HCT116 (cell line): ENCODE measurements around the gene CEP41. TPM values are rescaled to one million over a fixed set of nuclear protein-coding genes. Genes with fewer than 3 reads are reported as not detected.

ENCODE experiments used
- CBX3 ChIP-seq: IDR thresholded peaks from 2 replicates; pipeline ENCODE4 v1.6.1; 2012; ENCODE audit warnings: low read depth
- MAX ChIP-seq: IDR thresholded peaks from 2 replicates; pipeline ENCODE4 v1.6.1; 2012
- POLR2AphosphoS5 ChIP-seq: IDR thresholded peaks from 2 replicates; pipeline ENCODE4 v1.6.1; 2011; ENCODE audit warnings: mild to moderate bottlenecking, low read depth, low read length, moderate library complexity
- RAD21 ChIP-seq: IDR thresholded peaks from 2 replicates; pipeline ENCODE4 v1.6.1; 2012; ENCODE audit warnings: low read depth, mild to moderate bottlenecking
- REST ChIP-seq: IDR thresholded peaks from 2 replicates; pipeline ENCODE4 v1.6.1; 2012; ENCODE audit warnings: low read depth
- SRF ChIP-seq: IDR thresholded peaks from 2 replicates; pipeline ENCODE4 v1.6.1; 2012; ENCODE audit warnings: low read depth
- TCF7L2 ChIP-seq: IDR thresholded peaks from 2 replicates; pipeline ENCODE4 v1.7.0; 2011; ENCODE audit warnings: borderline replicate concordance, inconsistent platforms; ENCODE audit not compliant: insufficient read depth, insufficient read length; ENCODE audit errors: extremely low read depth
- YY1 ChIP-seq: IDR thresholded peaks from 2 replicates; pipeline ENCODE4 v1.6.1; 2011; ENCODE audit warnings: low read length, low read depth, moderate library complexity, mild to moderate bottlenecking; ENCODE audit not compliant: insufficient replicate concordance; ENCODE audit errors: extremely low read depth
- total RNA-seq: library from RNA; stranded (reverse); gene quantifications from one replicate; pipeline ENCODE4 v1.2.1, GENCODE V29; 2021; ENCODE audit not compliant: unreplicated experiment
- TF ChIP-seq, protein P1 (sequence below), 3 experiments: fragments of 200-600 bp in 1 of 3; sonication (generic) in 1 of 3; IDR thresholded peaks in 2 of 3; conservative IDR thresholded peaks in 1 of 3; 2 replicates each; pipeline ENCODE4 v1.5.1; 2012 to 2017; ENCODE audit warnings: low read depth in 2 of 3, low read length in 2 of 3, antibody characterized with exemption in 1 of 3, borderline replicate concordance in 1 of 3, control low read depth in 1 of 3, mild to moderate bottlenecking in 1 of 3, mixed read lengths in 1 of 3, mixed run types in 1 of 3, moderate library complexity in 1 of 3; ENCODE audit not compliant: insufficient read depth in 1 of 3
- TF ChIP-seq, protein P2 (sequence below): IDR thresholded peaks from 2 replicates; pipeline ENCODE4 v1.6.1; 2012

The CEP41 gene
- total RNA-seq, 1 experiment from 2014 or later, result 13.6 TPM

- TF ChIP-seq REST (no peak), SRF (no peak), RAD21 (peak; percentile 65), YY1 (peak; percentile 81), POLR2AphosphoS5 (peak; percentile 57; the same call in 1 of the 2 replicates), MAX (peak; percentile 96), TCF7L2 (peak; percentile 11), CBX3 (peak; percentile 99)
- TF ChIP-seq, protein P1, sequence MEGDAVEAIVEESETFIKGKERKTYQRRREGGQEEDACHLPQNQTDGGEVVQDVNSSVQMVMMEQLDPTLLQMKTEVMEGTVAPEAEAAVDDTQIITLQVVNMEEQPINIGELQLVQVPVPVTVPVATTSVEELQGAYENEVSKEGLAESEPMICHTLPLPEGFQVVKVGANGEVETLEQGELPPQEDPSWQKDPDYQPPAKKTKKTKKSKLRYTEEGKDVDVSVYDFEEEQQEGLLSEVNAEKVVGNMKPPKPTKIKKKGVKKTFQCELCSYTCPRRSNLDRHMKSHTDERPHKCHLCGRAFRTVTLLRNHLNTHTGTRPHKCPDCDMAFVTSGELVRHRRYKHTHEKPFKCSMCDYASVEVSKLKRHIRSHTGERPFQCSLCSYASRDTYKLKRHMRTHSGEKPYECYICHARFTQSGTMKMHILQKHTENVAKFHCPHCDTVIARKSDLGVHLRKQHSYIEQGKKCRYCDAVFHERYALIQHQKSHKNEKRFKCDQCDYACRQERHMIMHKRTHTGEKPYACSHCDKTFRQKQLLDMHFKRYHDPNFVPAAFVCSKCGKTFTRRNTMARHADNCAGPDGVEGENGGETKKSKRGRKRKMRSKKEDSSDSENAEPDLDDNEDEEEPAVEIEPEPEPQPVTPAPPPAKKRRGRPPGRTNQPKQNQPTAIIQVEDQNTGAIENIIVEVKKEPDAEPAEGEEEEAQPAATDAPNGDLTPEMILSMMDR (IDR thresholded peaks at IDR 0.05 in 2 of 3, conservative IDR thresholded peaks at IDR 0.05 in 1 of 3; ENCODE audit: borderline replicate concordance in 1 of 3, insufficient read depth in 1 of 3, low read depth in 2 of 3, low read length in 2 of 3), result peak; percentile 60 to 74 (median 72); a peak in 5 of 6 replicates
- TF ChIP-seq, protein P2, sequence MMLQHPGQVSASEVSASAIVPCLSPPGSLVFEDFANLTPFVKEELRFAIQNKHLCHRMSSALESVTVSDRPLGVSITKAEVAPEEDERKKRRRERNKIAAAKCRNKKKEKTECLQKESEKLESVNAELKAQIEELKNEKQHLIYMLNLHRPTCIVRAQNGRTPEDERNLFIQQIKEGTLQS, result no peak
- TF ChIP-seq, all 23 proteins: peak for 10
These were observed 45.5 kb upstream of the CEP41 start (continued) for GRCh38 chr7:130486114-130486953.
